NB4 (cell line): Measurements from ENCODE around the gene S1PR3.

Source experiments
- CTCF ChIP-seq: IDR thresholded peaks from one replicate; pipeline ENCODE4 v1.5.1; 2012; ENCODE audit warnings: low read depth, low read length
- MAX ChIP-seq: IDR thresholded peaks from 2 replicates; pipeline ENCODE4 v1.6.1; 2011; ENCODE audit warnings: low read depth, low read length
- MYC ChIP-seq: IDR thresholded peaks from 2 replicates; pipeline ENCODE4 v1.6.1; 2011; ENCODE audit warnings: low read depth, low read length
- POLR2A ChIP-seq: IDR thresholded peaks from 2 replicates; pipeline ENCODE4 v1.6.1; 2011; ENCODE audit warnings: mild to moderate bottlenecking; ENCODE audit not compliant: insufficient read length; ENCODE audit errors: extremely low read depth

- TF ChIP-seq MYC (no peak), POLR2A (no peak), CTCF (no peak), MAX (no peak)
Observed at GRCh38 chr9:89024727-89025126, 33.5 kb downstream of the S1PR3 start.
